Activated T-cell treated with anti-CD3 and anti-CD28 coated beads, Interleukin-2, amount 50 U/mL, for 24 hours (primary cell): ENCODE data around the gene NXF2B.
"Not testable (repeated sequence)": the region's sequence is repeated elsewhere in the genome, so short reads cannot be mapped to it uniquely, and the experiment has no call there.

Experiments used
- DNase-seq: peaks from one replicate; pipeline ENCODE4 v3.0.0-alpha.2; 2020
- H3K27ac Mint-ChIP-seq: 2 replicates; pipeline ENCODE4 v1.8.0; 2020; ENCODE audit warnings: mild to moderate bottlenecking, mixed read lengths
- H3K27me3 Mint-ChIP-seq: 2 replicates; pipeline ENCODE4 v1.8.0; 2020; ENCODE audit warnings: mixed read lengths
- H3K36me3 Mint-ChIP-seq: 2 replicates; pipeline ENCODE4 v1.8.0; 2020; ENCODE audit warnings: low read depth, mixed read lengths
- H3K4me1 Mint-ChIP-seq: 2 replicates; pipeline ENCODE4 v1.8.0; 2020; ENCODE audit warnings: low read depth, mixed read lengths
- H3K4me3 Mint-ChIP-seq: 2 replicates; pipeline ENCODE4 v1.8.0; 2020; ENCODE audit warnings: mild to moderate bottlenecking, moderate library complexity, mixed read lengths
- H3K9me3 Mint-ChIP-seq: 2 replicates; pipeline ENCODE4 v1.8.0; 2020; ENCODE audit warnings: mixed read lengths

The NXF2B gene, protein sequence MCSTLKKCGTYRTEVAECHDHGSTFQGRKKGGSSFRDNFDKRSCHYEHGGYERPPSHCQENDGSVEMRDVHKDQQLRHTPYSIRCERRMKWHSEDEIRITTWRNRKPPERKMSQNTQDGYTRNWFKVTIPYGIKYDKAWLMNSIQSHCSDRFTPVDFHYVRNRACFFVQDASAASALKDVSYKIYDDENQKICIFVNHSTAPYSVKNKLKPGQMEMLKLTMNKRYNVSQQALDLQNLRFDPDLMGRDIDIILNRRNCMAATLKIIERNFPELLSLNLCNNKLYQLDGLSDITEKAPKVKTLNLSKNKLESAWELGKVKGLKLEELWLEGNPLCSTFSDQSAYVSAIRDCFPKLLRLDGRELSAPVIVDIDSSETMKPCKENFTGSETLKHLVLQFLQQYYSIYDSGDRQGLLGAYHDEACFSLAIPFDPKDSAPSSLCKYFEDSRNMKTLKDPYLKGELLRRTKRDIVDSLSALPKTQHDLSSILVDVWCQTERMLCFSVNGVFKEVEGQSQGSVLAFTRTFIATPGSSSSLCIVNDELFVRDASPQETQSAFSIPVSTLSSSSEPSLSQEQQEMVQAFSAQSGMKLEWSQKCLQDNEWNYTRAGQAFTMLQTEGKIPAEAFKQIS

DNA sequence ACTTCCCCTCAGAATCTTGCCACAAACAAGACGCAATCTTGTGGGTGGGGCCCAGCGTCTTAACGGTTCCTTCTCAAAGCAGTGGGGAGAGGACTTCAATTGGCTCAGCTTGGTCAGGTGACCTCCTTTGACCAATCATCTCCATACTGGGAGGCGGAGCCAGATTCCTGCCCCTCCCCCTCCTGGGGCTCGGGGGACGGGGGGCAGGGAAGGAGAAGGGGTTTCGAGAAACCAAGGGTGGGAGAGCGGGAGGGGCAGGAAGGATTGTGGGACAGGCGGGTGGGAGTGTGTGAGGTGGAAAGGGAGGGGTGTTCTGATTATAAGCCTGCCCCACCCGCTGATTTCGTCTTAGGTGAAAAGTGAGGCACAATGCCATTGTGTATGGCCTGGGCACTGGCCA is at the start of gene NXF2B:
TSS of gene NXF2B (minus strand) at position 101 of the 400 bp plus-strand sequence. CDS start 59,972 bp downstream, outside the sequence.
- H3K9me3 Mint-ChIP-seq, H3K4me3 Mint-ChIP-seq, H3K27me3 Mint-ChIP-seq, H3K4me1 Mint-ChIP-seq, H3K27ac Mint-ChIP-seq, H3K36me3 Mint-ChIP-seq, DNase-seq: not testable (repeated sequence)

DNA sequence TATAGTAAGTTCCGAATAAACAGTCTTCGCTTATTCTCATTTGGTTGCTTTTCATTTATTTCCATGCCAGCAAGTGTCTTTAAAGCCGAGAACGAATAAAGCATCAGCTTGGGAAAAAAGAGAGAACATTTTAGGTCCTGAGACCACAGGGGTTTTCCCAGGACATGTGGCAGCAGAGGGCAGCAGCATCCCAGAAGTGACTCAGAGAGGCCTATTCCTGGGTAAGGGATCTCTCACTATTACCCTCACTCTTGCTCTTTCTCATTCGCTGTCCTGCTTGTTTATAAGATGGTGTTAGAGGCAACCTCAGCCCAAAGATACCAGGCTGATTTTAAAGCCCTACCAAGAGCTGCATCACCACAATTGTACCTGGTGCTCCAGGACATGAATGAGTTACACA is 39.0 kb upstream of the NXF2B start:
- not testable (repeated sequence) for H3K9me3 Mint-ChIP-seq, DNase-seq, H3K27ac Mint-ChIP-seq, H3K36me3 Mint-ChIP-seq, H3K4me1 Mint-ChIP-seq, H3K4me3 Mint-ChIP-seq, H3K27me3 Mint-ChIP-seq

DNA sequence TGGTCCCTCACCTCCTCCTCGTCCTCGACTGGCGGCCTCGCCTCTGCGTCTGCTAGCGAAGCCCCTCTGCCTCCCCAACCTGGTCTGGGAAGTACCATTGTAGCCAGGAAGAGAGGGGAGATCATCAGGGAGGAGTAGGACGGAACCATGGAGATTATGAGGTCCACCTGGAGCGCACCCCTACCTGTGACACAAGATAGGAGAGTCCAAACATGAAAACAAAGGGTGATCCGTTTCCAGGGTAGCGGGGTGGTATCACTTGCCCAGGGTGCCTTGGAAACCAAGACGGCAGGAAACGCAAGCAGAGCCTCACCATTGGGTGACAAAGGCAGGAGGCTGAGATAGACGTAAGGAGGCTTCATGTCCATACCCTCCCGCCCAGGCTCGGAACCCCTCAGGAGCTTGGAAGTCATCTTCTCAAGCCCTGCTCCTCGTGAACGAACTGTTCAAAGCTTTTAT is 32.0 kb upstream of the NXF2B start, which contains the start of gene TCP11X2:
TSS of gene TCP11X2 (minus strand) at position 51 of the 459 bp plus-strand sequence.
- not testable (repeated sequence) for H3K4me1 Mint-ChIP-seq, H3K27me3 Mint-ChIP-seq, DNase-seq, H3K9me3 Mint-ChIP-seq, H3K4me3 Mint-ChIP-seq, H3K27ac Mint-ChIP-seq, H3K36me3 Mint-ChIP-seq

DNA sequence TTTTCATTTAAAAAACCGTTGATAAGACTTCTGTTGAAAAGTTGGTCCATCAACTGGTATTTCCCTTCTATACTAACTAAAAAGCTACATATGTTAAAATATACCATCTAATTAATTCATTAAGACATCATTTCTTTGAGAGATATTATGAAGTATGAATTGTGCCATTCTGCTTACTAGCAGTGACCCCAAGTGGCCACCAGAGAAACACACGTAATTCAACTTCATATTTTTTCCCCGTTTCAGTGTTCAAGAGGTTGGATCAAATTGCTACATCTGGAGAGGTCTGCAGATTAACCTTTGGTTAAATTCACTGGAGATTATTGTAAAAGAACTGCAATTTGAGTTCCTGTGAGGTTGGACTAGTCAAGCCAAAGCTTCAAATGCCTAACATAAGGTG is 30.4 kb upstream of the NXF2B start:
- not testable (repeated sequence) for H3K27me3 Mint-ChIP-seq, H3K27ac Mint-ChIP-seq, H3K36me3 Mint-ChIP-seq, H3K4me1 Mint-ChIP-seq, DNase-seq, H3K9me3 Mint-ChIP-seq, H3K4me3 Mint-ChIP-seq

DNA sequence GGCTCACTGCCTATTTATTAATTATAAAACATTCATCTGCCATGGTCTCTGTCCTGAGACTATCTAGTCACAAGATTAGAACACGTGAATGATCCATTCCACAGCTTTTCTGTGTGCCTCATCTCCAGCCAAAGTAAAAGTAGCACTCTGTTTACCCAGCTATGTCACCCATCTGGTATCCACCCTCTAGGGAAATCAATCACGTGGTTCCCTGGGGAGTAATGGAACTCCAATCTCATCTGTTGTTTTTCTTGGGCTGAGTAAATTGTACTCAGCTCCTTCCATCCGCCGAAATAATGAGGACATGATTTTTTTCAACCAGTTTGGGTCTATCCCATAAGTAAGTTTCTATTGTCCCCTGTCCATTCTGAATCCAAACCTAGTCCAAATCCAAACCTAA is 18.8 kb upstream of the NXF2B start:
- not testable (repeated sequence) for H3K36me3 Mint-ChIP-seq, H3K27me3 Mint-ChIP-seq

DNA sequence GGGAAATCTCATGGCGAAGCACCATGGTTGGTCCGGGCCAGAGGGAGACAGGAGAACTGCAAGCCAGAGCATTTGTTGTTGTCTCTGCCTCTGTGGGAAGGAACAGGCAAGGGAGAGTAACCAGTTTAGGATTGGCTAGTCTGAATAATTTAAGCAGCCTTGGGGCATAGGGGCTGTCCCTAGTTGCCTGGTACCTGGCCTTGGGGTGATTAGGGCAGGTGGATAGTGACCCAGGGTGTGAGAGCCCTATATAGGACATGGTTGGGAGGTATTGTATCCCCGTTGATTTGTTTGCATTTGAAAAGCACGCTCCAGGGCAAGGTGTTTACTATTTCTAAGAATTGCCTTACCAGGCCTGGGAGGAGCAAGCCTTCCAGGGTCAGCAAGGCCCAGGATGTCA is 25.3 kb downstream of the NXF2B start:
- H3K4me1 Mint-ChIP-seq, H3K27ac Mint-ChIP-seq, H3K4me3 Mint-ChIP-seq, DNase-seq, H3K27me3 Mint-ChIP-seq, H3K36me3 Mint-ChIP-seq, H3K9me3 Mint-ChIP-seq: not testable (repeated sequence)

More for the DNA sequence above, 18.8 kb upstream of the NXF2B start:
- DNase-seq, H3K4me1 Mint-ChIP-seq, H3K27ac Mint-ChIP-seq, H3K9me3 Mint-ChIP-seq, H3K4me3 Mint-ChIP-seq: not testable (repeated sequence)

DNA sequence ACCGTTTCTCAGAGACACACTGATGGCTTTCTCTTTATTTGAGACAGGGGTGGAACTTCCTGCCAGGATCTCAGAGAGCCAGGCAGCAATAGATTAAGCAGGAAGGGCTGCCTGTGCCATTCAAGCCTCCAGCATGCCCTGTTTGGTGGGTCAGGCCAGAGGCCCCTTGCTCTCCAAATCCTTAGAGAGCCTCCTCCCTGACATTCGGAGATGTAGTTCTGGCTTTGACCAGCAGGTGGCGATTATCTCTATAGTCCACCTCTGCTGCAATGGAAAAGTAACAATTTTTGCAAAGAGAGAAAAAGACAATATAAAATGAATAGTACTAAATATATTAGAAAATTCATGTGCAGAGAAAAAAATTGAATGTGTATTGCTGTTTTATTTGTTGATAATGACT is 93.9 kb downstream of the NXF2B start:
- Mint-ChIP-seq H3K4me3 (no peak overlapping the region), H3K27me3 (peaks cover 35% of the 10 kb centered on the region), H3K36me3 (no peaks in the 10 kb centered on the region), H3K4me1 (no peaks in the 10 kb centered on the region), H3K9me3 (no peaks in the 10 kb centered on the region), H3K27ac (no peak overlapping the region)
- DNase-seq: peak; percentile 75

DNA sequence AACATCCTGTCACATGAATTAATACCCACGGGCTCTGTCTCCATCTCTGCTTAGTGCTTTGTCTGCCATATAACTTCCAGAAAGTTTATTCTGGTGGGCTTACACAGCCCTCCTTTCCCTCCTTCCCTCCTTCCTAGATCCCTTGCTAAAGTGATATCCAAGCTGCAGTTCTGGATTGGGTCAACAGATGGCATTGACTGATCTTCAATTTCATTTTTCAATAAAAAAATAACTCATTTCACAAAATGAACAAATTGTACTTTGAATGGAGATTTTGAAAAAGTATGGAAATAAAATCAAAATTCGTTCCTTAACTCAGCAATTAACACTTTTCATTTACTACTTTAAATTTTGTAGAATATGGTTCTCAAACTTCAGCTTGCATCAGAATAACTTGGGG is 97.9 kb downstream of the NXF2B start:
- no peak overlapping the region for H3K4me3 Mint-ChIP-seq
- no peaks in the 10 kb centered on the region for H3K36me3 Mint-ChIP-seq
- no peaks in the 10 kb centered on the region for H3K9me3 Mint-ChIP-seq
- no peak overlapping the region for H3K27ac Mint-ChIP-seq
- no peaks in the 10 kb centered on the region for H3K4me1 Mint-ChIP-seq
- no peak for DNase-seq
- peaks cover 29% of the 10 kb centered on the region for H3K27me3 Mint-ChIP-seq

DNA sequence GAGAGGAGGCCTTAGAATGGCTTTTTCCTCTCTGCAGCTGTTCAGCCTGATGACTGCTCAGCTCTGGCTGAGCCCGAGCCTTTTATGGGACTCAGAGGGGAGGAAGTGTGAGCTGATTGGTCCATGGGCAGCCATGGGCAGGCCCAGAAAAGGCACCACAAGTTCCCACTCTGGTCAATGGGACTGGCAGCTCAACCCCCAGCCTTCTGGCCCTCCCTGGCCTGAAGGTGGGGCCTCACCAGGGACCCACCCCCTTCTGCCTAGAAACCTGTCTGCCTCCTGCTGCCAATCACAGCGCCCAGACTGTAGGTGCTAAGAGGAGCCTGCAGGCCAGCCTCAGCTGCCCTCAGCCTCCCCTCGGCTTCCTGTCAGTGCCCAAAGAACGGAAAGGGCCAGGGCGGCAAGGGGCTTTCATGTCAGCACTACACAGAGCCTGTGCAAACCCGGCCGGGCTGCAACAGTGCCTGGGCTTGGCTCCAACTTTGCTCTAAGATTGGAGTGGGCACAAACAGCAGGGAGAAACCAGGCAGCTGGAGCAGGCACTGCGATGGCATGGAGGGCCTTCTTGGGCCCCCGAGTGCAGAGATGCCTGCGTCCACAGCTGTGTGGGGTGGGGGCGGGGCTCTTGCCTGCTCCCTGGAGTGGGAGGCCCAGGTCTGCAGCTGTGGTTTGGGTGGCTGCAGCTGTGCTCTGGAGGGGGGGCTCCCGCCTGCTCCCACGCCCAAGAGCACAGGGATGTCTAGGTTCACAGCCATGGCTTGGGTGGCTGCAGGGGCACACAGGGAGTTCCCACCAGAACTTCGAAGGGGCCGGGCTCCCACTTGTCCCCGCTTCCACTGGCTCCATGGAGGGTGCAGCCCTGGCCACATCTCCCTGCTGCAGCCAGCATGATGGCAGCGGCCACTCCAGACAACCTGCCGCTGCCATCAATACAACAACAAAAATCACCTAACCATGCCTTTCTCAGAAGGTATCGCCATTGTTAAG is 100.2 kb downstream of the NXF2B start:
- H3K27me3 Mint-ChIP-seq: peaks cover 15% of the 10 kb centered on the region
- no peak overlapping the region for H3K4me3 Mint-ChIP-seq
- peak; percentile 21 for DNase-seq
- no peaks in the 10 kb centered on the region for H3K9me3 Mint-ChIP-seq
- H3K36me3 Mint-ChIP-seq: no peaks in the 10 kb centered on the region
- H3K27ac Mint-ChIP-seq: no peak overlapping the region
- H3K4me1 Mint-ChIP-seq: no peaks in the 10 kb centered on the region

DNA sequence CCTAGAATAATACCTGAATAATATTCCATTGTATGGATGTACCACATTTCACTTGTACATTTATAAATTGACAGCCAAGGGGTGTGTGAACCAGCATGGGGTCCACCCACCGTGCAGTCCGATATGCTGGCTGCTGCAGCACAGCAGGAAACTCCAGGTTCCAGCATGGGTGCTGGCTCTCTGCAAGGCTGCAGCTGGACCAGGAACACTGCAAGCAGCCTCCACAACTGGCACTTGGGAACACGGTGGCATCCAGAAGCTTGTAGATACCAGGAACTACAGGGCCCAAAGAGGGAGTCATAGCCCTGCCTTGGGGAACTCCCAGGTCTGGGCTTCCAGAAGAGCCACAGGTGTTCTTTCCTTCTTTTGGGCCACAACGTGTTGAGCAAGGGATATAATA is 101.6 kb downstream of the NXF2B start:
- H3K27ac Mint-ChIP-seq: no peak overlapping the region
- H3K4me1 Mint-ChIP-seq: no peaks in the 10 kb centered on the region
- H3K27me3 Mint-ChIP-seq: peaks cover 12% of the 10 kb centered on the region
- no peak overlapping the region for H3K4me3 Mint-ChIP-seq
- no peak for DNase-seq
- no peaks in the 10 kb centered on the region for H3K9me3 Mint-ChIP-seq
- no peaks in the 10 kb centered on the region for H3K36me3 Mint-ChIP-seq
